ENCODE results near the gene GLO1.
"Not testable (repeated sequence)": the region's sequence is repeated elsewhere in the genome, so short reads cannot be mapped to it uniquely, and the experiment has no call there.

GLO1 gene

DNA sequence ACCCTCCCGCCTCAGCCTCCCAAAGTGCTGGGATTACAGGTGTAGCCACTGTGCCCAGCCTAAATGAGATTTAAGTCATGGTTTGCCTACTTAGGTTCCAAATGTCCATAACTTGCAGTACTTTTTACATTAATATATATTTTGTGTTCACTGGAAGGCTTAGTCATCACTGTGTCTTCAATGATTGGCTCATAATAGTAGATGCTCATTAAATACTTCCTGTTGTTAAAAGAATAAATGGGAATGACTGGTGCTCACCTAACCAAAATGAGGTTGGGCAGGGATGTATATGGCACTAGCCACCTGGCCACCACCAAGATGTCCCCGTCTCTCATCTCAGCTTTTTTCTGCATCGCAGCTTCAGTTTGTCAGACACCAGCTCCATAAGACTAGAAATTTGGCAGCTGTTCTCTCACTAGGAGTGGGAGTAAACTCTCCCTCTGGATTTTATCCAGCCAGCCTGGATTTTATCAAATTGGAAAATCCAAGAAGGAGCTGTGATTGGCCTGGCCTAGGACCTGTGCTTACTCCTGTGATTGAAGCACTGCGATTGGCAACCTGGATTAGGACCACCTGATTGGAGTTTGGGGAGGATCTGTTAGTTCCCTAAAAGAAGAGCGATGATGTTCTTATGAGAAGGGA, 1.1 kb upstream of the GLO1 start:
- no peak for DNase-seq

DNA sequence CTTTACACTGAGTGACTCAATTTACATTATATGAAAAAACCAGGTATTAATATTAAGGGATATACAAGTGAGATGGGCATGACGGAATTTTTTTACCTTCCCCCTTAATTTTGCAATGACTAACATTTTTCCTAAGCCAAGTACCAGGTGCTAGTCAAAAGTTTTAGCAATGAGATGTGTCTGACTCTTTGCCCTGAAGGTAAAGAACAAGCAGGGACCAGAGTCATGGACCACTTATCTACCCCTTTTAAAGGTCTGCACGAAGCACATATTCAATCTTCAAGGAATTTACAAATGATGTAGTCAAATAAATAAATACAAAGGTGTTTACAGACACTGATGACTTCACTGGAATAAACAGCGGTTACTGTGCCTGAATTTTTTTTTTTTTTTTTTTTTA, 1.4 kb downstream of the GLO1 start:
- no peak for DNase-seq

DNA sequence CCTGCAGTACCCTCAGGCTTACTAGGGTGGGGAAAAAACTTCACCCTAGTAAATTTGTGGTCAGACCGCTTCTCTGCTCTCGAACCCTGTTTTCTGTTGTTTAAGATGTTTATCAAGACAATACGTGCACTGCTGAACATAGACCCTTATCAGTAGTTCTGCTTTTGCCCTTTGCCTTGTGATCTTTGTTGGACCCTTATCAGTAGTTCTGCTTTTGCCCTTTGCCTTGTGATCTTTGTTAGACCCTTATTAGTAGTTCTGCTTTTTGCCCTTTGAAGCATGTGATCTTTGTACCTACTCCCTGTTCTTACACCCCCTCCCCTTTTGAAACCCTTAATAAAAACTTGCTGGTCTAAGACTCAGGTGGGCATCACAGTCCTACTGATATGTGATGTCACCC, 3.2 kb downstream of the GLO1 start:
- not testable (repeated sequence) for DNase-seq

DNA sequence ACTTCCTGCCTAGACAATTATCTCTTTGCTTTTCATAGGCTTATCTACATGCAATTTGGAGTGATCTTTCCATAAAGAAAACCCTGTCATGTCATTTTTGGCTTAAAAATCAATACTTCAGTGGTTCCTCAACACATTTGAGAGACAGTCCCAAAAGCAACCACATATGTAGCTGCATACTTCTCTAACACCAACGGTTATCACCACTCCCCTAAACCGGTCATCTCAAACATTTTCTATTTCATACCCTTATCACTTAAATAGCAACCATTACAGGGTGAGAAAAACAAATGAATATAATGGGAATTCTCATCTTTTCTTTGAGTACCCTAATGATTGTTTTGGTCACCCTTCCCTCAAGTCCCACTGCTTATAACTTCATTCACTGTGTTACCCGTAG, 5.1 kb downstream of the GLO1 start:
- DNase-seq: no peak

DNA sequence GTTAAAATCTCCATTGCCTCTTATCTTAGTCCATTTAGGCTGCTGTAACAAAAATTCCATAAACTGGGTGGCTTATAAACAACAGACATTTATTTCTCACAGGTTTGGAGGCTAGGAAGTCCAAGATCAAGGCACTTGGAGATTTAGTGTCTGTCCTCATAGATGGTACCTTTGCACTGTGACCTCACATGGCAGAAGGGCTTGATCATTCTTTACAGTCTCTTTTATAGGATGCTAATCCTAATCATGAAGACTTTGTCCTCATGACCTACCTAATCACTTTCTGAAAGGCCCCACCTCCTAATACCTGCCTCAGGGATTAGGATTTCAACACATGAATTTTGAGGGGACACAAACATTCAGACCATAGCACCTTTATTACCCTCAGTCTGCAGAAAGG, 6.6 kb downstream of the GLO1 start:
- no peak for DNase-seq

DNA sequence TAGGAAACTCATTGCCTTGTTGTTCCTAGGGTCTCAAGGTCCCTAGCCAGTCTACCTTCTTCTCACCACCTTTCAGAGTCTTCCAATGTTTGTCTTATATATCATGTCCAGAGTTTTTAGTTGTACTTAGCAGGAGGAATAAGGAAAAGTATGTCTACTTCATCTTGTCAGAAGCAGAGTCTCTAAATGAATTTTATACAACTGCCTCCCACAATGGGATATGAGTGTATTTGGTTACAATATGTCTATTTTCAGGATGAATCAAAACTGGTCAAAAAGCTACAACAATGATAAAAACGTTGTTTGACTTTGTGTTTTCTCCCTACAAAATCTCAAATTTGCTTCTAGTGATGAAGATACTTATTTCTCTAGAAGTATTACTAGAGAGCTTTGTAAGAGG, 7.0 kb downstream of the GLO1 start:
- DNase-seq: no peak

DNA sequence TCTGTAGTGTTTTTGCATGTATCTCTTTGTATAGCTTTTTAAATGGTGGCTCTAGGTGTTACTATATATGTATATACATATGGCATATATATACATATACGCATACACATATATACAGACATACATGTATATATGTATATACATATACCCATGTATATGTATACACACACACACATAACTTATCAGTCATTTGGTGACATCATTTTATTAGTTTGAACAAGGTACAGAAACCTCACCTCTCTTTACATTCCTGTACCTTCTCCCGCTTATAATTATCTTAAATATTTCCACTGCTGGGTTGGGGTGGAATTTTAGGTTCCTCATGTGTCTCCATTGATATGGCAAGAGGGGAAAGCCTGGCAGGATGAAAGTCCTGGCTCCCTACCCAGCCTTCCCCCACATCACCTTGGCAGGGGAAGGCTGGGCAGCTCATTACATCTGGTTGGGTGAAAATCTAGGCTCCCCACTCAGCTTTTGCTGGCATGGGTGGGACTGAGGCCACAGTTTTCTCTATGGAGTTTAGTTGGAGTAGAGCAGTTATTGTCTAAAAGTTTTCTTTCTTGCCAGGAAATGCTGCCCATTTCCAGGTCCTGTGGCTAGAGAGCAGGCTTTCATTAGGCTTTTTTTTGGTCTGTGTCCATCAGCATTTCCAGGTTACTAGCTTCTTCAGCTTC, 7.6 kb downstream of the GLO1 start:
- DNase-seq: no peak

DNA sequence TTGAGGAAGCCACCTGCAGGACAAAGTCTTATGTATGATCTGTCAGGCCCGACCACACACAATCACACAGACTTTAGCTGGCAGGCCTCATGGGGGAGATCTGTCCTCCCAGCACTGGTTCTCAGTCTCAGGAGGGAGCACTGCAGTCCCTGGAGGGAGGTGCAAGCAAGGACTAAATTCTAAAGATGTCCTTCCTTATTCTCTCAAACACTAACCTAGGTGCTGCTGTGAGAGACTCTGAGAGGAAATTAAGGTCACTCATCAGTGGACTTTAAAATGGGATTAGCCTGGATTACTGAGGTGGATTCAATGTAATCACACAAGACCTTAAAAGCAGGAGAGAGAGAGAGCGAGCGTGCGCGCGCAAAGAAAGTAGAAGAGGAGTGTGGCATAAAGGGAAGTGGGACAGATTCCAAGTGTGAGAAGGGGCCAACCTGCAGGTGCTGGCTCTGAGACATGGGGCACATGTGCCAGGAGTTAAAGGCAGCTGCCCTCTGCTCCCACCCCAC, 14.3 kb downstream of the GLO1 start:
- peak; percentile 41 for DNase-seq

DNA sequence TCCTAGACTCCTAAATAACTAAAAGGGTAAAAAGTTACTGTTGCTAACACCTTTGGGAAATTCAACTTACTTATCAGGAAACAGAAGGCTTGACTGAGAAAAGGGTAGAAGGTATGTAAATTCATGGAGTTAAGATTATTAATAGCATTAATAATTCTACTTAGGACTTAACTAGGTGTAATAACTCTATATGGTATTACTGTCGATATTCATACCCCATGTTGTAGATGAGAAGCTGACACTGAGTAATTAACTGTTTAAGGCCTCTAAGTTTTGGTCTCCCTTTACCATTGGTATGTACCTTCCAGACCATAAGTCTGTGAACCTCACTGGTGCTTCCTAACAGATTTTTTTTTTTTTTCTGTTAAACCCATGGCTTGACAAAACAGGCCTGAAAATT, 15.4 kb downstream of the GLO1 start:
- no peak for DNase-seq

DNA sequence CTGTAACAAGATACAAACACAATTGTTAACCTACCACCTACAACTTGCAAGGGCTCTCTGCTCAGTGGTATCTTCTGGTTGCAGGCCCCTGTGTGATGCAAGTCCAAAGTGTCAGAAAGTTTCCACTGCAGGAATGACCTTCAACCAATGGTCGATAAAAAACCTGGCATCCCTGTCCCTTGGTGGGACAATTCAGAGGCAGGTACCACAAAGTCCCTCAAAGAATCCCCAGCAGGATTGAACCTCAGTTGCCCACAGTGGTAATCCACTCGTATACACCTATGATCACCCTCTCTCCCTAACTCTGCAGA, 15.9 kb downstream of the GLO1 start:
- no peak for DNase-seq

DNA sequence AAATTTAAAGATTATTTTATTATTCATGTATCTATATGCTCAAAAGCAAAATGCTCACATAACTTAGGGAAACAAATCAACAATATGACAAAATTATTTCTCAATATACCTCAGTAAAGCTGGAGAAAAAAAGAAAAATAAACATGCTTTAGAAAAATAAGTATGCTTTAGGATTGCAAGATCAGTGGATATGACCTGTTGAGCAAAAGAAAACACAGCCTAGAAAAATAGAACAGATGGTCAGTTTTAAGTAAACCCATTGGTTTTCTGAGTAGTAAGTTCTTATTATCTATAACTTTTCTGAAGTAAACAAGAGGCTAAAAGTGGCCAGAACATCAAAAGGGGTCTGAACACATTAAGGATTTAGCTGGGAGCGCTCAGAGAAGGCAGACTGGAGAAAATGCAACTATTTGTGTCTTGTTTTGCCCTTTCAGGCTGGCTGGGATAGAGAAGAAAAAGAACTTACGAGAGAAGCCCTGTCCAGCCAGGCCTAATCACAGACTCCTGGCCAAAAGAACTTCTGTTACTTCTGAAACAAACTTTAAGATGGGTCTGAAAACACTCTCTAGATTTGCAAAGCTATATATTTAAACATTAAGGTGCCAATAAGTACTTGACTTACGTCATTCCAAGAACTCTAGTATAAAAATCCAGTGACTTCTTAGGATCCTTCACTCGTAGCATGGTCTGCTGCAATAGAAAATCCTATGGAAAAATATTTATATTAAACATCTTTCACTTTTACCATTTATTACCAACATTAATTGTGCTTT, 16.5 kb downstream of the GLO1 start:
- no peak for DNase-seq

DNA sequence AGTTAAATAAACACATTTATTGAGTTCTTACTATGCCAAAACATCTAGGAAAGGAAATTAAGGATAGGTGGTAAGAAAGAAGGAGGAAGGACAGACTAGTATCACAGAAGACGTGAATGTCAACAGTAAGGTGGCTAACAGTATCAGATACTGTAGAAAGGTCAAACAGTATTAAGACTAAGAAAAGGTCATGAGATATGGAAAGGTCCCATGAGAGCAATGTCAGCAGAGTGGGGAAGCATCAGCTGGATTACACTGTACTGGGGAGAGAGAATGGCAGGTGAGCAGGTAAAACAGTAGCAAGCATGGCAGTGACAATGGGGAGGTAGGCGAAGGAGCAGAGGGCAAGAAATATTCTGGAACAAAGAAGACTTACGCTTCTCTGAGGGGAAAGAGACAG, 18.0 kb downstream of the GLO1 start:
- DNase-seq: no peak

DNA sequence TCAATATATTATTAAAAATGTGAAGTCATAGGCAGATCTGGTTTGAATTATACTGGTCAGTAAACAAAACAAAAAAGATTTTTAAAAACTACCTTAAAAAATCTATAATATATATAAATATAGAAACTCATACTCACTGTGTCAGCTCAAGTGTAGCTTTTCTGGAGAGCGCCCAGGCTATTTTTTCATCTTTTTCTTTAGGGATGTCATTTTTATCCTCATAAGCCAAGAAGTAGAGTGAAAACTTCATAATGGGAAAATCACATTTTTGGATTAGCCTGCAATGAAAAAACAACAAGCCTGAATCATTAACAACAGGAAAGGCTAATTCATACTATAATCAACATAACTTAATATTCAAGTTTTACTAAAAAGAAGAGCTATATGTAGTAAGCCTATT, 18.7 kb downstream of the GLO1 start:
- no peak for DNase-seq

DNA sequence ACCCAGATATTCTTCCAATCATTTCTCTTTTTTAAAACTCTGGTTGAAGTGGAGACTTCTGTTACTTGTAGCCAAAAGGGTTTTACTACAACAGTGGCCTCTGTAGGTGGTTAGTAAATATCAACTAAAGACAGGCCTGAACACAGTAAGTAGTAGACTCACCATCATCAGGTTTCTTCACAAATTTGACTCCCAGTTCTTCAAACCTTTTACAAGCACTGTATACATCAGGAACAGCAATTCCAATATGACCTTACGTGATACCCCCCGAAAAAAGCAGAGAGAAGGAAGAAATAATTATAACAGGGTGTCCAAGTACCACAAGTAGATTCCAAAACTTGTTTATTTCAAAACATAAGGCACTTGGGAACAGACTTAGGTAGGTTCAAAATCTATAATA, 21.1 kb downstream of the GLO1 start:
- no peak for DNase-seq

DNA sequence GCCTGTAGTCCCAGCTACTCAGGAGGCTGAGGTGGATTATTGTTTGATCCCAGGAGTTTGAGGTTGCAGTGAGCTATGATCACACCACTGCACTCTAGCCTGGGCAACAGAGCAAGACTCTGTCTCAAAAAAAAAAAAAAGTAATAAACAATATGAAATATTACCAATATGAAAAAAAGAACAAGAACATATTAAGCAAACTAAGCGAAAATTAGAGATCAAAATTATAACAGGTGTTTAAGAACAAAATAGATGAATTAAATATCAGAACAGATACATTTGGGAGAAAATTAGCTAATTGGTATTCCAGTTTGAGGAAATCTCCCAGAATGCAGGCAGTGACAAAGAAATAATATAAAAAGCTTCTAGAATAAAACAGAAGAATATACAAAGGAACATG, 23.3 kb downstream of the GLO1 start:
- DNase-seq: no peak

DNA sequence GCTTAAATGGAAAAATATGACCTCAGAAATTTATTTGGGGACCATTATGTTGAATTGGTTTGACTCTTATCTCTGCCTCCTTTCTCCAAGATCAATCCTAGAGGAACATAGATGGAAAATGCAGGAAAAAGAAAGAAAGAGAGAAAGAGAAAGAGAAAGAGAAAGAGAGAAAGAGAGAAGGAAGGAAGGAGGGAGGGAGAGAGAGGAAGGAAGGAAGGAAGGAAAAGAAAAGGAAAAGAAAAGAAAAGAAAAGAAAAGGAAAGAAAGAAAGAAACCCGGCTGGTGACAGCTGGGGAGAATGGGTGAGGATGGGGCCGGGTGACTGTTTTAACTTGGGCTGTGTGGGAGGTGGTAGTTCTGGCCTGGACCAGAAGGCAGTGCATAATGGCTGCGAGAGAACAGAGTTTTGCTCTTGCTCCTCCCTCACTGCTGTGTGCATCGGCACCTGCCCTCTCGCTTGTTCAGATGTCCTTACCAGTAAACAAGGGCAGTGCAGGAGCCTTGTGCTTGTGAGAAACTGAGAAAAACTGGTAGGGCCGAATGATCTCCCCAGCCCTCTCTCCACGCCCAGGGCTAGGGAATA, 24.7 kb downstream of the GLO1 start:
- DNase-seq: no peak

DNA sequence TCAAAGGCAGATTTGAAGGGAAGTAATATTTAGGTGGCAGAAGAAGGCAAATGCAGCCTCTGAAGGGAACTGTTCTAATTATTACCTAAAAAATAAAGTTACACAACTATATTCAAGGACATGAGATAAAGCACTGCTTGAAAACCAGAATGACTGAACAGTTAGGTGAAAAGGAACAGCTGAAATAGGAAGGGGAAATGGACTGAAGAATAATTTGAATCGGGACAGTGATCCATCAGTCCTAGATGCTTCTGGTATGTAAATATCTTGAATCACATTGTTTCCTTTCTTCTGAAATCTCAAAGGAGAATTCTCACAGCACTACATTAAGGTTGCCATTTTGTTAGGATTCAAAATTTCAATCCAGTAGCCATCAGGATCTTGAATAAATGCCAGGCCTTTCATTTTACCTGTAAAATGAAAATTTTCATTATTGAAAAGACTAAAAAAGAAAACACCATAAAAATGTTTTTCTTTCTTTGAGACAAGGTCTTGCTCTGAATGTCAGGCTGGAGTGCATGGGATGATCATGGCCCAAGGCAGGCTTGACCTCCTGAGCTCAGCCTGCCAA, 25.9 kb downstream of the GLO1 start:
- no peak for DNase-seq

DNA sequence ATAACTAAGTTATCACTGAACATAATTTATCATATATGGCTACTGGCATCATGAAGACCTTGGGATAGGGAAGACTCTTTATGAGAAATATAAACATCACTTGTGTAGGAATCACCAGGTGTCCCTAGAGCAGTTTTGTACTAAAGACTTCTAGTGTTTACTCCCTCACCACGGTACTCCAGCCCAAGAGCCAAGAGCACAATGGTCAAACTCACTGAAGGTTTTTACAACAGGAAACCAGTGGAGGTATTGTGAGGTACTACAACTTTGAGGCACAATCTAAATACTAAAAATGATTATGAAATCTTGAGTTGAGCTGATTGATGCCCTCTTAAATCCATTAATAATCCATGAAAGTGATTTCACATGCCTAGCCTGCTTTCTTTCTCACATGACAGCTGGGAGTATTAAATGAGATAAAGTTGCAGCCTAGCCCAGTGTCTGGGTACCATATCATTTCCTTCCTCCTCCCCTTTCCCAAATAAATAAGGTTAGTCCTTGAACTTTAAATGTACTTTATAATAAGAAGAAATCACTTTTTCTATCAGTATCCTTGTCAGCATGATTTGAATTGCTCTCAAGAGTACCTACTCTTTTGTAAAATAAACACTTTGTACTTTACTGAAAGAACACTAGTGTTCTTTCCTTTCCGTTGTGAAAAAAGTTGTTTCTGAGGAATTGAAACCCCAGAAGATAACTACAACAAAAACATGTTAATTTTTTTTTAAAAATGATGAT, 26.5 kb downstream of the GLO1 start:
- DNase-seq: no peak

DNA sequence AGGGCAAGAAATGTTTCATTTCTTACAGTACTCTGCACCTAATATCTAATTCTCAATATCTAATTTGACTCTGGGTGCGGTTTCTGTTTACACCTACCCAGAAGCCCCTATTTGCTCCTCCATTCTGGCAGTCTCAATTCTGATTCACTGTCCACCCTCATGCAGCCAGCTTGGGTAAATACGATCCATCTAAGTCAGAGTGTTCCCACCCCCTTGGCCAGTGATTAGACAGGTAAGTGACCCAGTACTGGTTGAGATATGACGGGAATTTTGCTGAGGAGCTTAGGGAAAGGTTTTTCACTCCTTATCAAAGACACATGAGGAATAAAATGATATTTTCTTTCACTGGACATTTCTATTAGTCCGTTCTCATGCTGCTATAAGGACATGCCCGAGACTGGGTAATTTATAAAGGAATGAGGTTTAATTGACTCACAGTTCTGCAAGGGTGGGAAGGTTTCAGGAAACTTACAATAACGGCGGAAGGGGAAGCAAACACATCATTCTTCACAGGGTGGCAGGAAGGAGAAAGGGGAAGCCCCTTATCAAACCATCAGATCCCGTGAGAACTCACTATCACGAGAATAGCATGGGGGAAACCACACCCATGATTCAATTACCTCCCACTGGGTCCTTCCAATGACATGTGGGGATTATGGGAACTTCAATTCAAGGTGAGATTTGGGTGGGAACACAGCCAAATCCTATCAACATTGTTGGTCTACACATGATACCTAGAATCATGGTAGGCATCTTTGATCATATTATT, 29.4 kb downstream of the GLO1 start:
- no peak for DNase-seq

DNA sequence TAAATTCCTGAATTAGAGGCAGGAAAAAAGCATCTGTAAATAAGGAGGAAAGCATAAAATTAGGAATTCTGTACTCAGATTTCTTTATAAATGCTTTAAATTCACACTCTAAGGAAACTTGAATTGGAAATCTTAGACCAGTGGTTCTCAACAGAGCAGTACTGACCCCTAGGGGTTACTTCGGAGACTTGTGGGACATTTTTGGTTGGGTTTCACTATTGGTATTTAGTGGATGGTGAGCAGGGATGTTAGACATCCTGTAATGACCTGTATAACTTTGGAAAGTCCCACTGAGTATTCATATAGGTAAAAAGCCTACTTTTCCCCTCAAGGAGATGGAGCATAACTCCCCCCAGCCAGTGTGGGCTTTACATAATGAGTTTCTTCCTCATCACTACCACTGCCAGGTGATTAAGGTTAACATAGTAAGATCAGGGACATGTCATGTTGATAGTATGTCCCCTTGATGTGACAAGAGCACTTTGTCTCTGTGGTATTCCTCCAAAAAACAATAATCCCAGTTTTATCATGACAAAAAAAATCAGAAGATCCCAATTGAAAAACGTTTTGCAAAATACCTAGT, 31.0 kb downstream of the GLO1 start:
- DNase-seq: peak; percentile 72

DNA sequence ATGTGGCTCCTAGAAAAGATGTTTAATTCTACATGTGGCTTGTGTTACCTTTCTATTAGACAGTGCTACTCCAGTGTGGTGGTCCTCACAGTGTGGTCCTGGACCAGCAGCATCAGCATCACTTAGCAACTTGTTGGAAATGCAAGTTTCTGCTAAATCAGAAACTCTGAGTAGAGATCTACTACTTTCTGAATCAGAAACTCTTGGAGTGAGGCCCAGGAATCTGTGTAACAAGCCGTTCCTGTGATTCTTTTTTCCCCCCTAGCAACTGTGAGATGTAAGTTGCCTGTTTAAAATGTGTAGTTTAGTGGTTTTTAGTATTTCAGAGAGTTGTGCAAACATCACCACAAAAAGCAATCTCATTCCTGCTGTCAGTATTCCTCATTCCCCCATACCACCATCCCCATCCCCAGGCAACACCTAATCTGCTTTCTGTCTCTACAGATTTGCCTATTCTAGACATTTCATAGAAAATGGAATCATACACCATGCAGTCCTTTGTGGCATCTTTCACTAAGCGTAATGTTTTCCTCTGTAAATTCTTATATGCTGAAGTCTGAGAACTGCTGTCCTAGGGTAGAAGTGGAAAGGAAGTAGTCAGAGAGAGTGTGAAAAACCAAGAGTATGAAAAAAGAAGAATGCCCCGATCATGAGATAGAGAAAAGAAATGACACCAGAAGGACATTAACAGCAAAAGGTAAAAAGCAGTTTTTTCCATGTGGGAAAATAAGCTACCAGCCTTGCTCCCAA, 44.4 kb downstream of the GLO1 start:
- DNase-seq: no peak

Measured in NCI-H2029 treated with DMSO at 0.1 percent for 48 hours (cell line).